Measurements from ENCODE around the gene STK4. TPM values are rescaled to one million over a fixed set of nuclear protein-coding genes. Genes with fewer than 3 reads are reported as not detected.

The STK4 gene
- total RNA-seq, 4 donors from 2014 or later: 9.0 to 43.6 (median 29.6) TPM

DNA sequence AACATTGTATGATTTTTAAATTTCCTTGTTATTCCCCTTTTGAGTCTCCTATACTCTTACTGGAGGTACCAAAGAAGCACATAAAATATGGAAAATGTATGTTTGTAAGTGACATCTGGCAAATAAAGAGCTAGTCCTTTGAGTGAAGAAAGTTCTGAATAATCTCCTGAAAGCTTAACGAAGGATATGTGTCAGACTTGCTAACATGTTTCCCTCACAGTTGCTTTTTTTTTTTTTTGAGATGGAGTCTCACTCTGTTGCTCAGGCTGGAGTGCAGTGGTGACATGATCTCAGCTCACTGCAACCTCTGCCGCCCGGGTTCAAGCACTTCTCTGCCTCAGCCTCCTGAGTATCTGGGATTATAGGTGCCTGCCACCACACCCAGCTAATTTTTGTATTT is 63.6 kb downstream of the STK4 start:
- Histone ChIP-seq H3K27ac (no peak overlapping the region), H3K9me3 (no peaks in the 10 kb centered on the region), H3K27me3 (no peaks in the 10 kb centered on the region), H3K4me1 (no peaks in the 10 kb centered on the region), H3K4me3 (no peak overlapping the region), H3K36me3 (no peaks in the 10 kb centered on the region)
- DNase-seq: no peak
- TF ChIP-seq, protein P1, sequence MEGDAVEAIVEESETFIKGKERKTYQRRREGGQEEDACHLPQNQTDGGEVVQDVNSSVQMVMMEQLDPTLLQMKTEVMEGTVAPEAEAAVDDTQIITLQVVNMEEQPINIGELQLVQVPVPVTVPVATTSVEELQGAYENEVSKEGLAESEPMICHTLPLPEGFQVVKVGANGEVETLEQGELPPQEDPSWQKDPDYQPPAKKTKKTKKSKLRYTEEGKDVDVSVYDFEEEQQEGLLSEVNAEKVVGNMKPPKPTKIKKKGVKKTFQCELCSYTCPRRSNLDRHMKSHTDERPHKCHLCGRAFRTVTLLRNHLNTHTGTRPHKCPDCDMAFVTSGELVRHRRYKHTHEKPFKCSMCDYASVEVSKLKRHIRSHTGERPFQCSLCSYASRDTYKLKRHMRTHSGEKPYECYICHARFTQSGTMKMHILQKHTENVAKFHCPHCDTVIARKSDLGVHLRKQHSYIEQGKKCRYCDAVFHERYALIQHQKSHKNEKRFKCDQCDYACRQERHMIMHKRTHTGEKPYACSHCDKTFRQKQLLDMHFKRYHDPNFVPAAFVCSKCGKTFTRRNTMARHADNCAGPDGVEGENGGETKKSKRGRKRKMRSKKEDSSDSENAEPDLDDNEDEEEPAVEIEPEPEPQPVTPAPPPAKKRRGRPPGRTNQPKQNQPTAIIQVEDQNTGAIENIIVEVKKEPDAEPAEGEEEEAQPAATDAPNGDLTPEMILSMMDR (IDR thresholded peaks at IDR 0.05): no peak
- TF ChIP-seq POLR2A (IDR thresholded peaks at IDR 0.05): no peak
- intact Hi-C loops (cut with DNase I; ENCODE audit: low total_unique reads): no loop called here

DNA sequence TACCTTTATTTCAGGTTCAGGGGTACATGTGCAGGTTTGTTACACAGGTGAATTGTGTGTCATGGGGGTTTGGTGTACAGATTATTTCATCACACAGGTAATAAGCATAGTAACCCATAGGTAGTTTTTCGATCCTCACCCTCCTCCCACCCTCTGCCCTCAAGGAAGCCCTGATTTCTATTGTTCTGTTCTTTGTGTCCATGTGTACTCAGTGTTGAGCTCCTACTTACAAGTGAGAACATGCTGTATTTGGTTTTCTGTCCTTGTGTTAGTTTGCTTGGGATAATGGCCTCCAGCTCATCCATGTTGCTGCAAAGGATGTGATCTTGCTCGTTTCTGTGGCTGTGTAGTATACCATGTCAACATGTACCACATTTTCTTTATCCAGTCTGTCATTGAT is 66.0 kb downstream of the STK4 start:
- DNase-seq: no peak
- no peaks in the 10 kb centered on the region for H3K36me3 ChIP-seq
- intact Hi-C loops (cut with DNase I; ENCODE audit: low total_unique reads): no loop called here
- H3K27ac ChIP-seq: no peak overlapping the region
- H3K27me3 ChIP-seq: no peaks in the 10 kb centered on the region
- TF ChIP-seq, protein P1 (IDR thresholded peaks at IDR 0.05): no peak
- no peak for TF ChIP-seq POLR2A (IDR thresholded peaks at IDR 0.05)
- peaks cover 2 to 3% of the 10 kb centered on the region in 2 donors for H3K4me1 ChIP-seq
- H3K9me3 ChIP-seq: no peaks in the 10 kb centered on the region
- H3K4me3 ChIP-seq: no peak overlapping the region

DNA sequence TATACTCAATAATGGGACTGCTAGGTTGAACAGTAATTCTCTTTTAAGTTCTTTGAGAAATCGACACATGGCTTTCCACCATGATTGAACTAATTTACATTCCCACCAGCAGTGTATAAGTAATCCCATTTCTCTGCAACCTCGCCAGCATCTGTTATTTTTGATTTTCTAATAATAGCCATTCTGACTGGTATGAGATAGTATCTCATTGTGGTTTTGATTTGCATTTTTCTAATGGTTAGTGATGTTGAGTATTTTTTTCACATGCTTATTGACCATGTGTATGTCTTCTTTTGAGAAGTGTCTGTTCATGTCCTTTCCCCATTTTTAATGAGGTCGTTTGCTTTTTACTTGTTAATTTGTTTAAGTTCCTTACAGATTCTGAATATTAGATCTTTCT is 66.5 kb downstream of the STK4 start:
- no peak overlapping the region for H3K4me3 ChIP-seq
- H3K27me3 ChIP-seq: no peaks in the 10 kb centered on the region
- intact Hi-C loops (cut with DNase I; ENCODE audit: low total_unique reads): no loop called here
- H3K27ac ChIP-seq: no peak overlapping the region
- no peak for DNase-seq
- H3K9me3 ChIP-seq: no peaks in the 10 kb centered on the region
- H3K4me1 ChIP-seq: peaks cover 3 to 6% of the 10 kb centered on the region in 2 donors
- TF ChIP-seq, protein P1 (IDR thresholded peaks at IDR 0.05): no peak
- TF ChIP-seq POLR2A (IDR thresholded peaks at IDR 0.05): no peak
- no peaks in the 10 kb centered on the region for H3K36me3 ChIP-seq

DNA sequence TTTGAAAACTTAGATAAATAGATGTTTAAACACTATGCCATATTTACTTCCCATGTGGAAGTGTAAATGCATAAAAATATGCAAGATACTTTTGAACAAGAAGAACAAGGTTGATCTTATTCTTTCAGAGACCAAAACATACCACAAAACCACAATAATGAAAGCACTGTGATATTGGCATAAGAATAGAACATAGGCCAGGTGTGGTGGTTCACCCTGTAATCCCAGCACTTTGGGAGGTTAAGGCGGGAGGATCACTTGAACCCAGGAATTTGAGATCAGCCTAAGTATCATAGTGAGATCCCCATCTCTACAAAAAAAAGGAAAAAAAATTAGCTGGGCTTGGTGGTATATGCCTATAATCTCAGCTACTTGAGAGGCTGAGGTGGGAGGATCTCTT is 68.1 kb downstream of the STK4 start:
- TF ChIP-seq POLR2A (IDR thresholded peaks at IDR 0.05): no peak
- TF ChIP-seq, protein P1 (IDR thresholded peaks at IDR 0.05): no peak
- no peak for DNase-seq
- no peaks in the 10 kb centered on the region for H3K36me3 ChIP-seq
- H3K4me3 ChIP-seq: no peak overlapping the region
- peaks cover 3 to 6% of the 10 kb centered on the region in 2 donors for H3K4me1 ChIP-seq
- no peaks in the 10 kb centered on the region for H3K9me3 ChIP-seq
- intact Hi-C loops (cut with DNase I; ENCODE audit: low total_unique reads): no loop called here
- H3K27ac ChIP-seq: no peak overlapping the region
- no peaks in the 10 kb centered on the region for H3K27me3 ChIP-seq

DNA sequence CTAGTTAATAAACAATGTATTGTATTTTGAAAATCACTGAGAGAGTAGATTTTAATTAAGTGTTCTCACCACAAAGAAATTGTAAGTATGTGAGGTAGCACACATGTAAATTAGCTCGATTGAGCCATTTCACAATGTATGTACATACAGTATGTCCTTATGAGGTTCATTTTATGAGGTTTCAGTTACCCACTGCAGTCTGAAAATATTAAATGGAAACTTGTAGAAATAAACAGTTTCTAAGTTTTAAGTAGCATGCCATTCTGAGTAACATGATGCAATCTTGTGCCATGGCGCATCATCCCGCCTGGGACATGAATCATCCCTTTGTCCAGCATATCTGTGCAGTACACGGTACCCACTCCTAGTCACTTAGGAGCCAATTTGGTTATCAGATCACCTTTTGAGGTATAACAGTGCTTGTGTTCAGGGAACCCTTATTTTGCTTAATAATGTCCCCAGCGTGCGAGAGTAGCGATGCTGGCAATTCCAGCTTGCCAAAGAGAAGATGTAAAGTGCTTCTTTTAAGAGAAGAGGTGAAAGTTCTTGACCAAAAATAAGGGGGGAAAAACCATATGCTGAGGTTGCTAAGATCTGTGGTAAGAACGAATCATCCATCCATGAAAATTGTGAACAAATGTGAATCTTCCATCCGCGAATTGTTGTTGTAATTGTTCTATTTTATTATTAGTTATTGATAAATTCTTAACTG is 69.9 kb downstream of the STK4 start:
- Histone ChIP-seq H3K9me3 (no peaks in the 10 kb centered on the region), H3K36me3 (no peaks in the 10 kb centered on the region), H3K4me1 (peaks cover 3 to 6% of the 10 kb centered on the region in 2 donors), H3K27me3 (no peaks in the 10 kb centered on the region), H3K27ac (no peak overlapping the region), H3K4me3 (no peak overlapping the region)
- intact Hi-C loops (cut with DNase I; ENCODE audit: low total_unique reads): no loop called here
- DNase-seq: peak in 1 of 2 donors; percentile 34
- TF ChIP-seq, protein P1 (IDR thresholded peaks at IDR 0.05): no peak
- TF ChIP-seq POLR2A (IDR thresholded peaks at IDR 0.05): no peak
